Transverse colon (tissue), 4 donors: Measurements from ENCODE around the gene GNPDA2. TPM values are rescaled to one million over a fixed set of nuclear protein-coding genes. Genes with fewer than 3 reads are reported as not detected.

Experiments used
- DNase-seq: peaks from one replicate; pipeline ENCODE4 v3.0.0-alpha.2; 2019
- H3K27ac ChIP-seq, 4 donors: fragments of 200-600 bp; sonication (generic); 2 replicates each; pipeline ENCODE4 v1.5.1; 2016 to 2018; ENCODE audit warnings: inconsistent platforms in 4 of 4
- H3K27me3 ChIP-seq: fragments of 200-600 bp; sonication (generic); 2 replicates; pipeline ENCODE4 v1.5.1; 2017; ENCODE audit warnings: inconsistent platforms
- H3K36me3 ChIP-seq, 4 donors: fragments of 200-600 bp; sonication (generic); 2 replicates each; pipeline ENCODE4 v1.5.1; 2017 to 2019; ENCODE audit warnings: inconsistent platforms in 4 of 4
- H3K4me1 ChIP-seq, 4 donors: fragments of 200-600 bp; sonication (generic); 2 replicates each; pipeline ENCODE4 v1.5.1; 2017 to 2020; ENCODE audit warnings: inconsistent platforms in 4 of 4
- H3K4me3 ChIP-seq, 4 donors: fragments of 200-600 bp; sonication (generic); 1 replicate in 1 of 4; 2 replicates in 3 of 4; pipeline versions ENCODE4 v1.5.1 to v1.6.1; 2017 to 2019; ENCODE audit warnings: inconsistent platforms in 4 of 4
- H3K9me3 ChIP-seq, 2 donors: fragments of 200-600 bp; sonication (generic); 2 replicates each; pipeline ENCODE4 v1.5.1; 2017 to 2019; ENCODE audit warnings: inconsistent platforms in 2 of 2
- EP300 ChIP-seq: sonication (generic); formaldehyde crosslinking; IDR thresholded peaks from one replicate; pipeline ENCODE4 v1.6.1; 2017; ENCODE audit warnings: antibody characterized with exemption, low read depth
- POLR2A ChIP-seq: fragments of 450-650 bp; IDR thresholded peaks from one replicate; pipeline ENCODE4 v1.6.1; 2016; ENCODE audit warnings: antibody characterized with exemption, mild to moderate bottlenecking, moderate library complexity
- POLR2AphosphoS5 ChIP-seq, 3 donors: sonication (generic); formaldehyde crosslinking; IDR thresholded peaks; one replicate each; pipeline ENCODE4 v1.6.1; 2016; ENCODE audit warnings: antibody characterized with exemption in 3 of 3
- WGBS, 2 donors: methylation state at CpG; one replicate each; pipeline ENCODE4 v1.1.5; 2018; ENCODE audit warnings: low coverage in 1 of 2; 5-methylcytosine and 5-hydroxymethylcytosine counted together
- in situ Hi-C, 4 donors: fragments of 200-750 bp; cut with MboI; loops; one replicate each; pipeline versions ENCODE4 v1.15.0 to v1.15.1; 2017; ENCODE audit warnings: low sequenced_read_pairs in 3 of 4, low pct_ligation_motif_present in 1 of 4, low pct_unique_long_range_greater_than_20kb in 1 of 4
- intact Hi-C: fragments of 100-400 bp; cut with DNase I; formaldehyde crosslinking; loops from one replicate; pipeline ENCODE4 v1.15.1; 2023; ENCODE audit warnings: low total_unique reads
- total RNA-seq, 4 donors: library from RNA; depleted of rRNA; stranded (reverse); fragments of >200 nt; gene quantifications; one replicate each; pipeline ENCODE4 v1.1.0, GENCODE V29; 2016
- TF ChIP-seq, protein P1 (sequence below), 5 experiments: fragments of 200-600 bp in 3 of 5; fragments of 450-650 bp in 2 of 5; sonication (generic) in 3 of 5; IDR thresholded peaks; 1 replicate in 2 of 5; 2 replicates in 3 of 5; pipeline ENCODE4 v1.5.1; 2016 to 2017; ENCODE audit warnings: antibody characterized with exemption in 5 of 5, inconsistent platforms in 3 of 5, mild to moderate bottlenecking in 2 of 5, moderate library complexity in 1 of 5

Gene GNPDA2
- total RNA-seq, 4 donors from 2014 or later: 2.2 to 16.3 (median 8.7) TPM

DNA sequence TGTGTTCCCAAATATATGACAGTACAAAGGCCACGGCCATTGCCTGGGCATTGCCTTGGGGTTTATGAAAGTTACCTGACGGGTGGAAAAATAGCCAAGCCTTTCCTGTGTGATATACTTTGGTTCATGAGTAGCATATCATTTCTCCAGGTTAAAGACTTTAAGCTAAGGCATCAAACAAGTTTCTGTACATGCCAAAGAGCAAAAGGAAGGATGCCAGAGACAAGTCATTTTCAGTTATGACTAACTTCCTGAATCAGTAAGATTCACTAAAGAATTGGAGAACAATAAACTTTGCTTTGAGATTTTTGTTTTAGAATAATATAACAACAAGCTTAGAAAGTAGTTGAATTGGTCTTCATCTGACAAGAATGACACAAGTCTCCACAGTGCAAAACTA, 57.8 kb downstream of the GNPDA2 start:
- intact Hi-C loops (no loop called here), in situ Hi-C loops (no loop called here)
- WGBS, 2 donors: 50 to 51% methylated on average over 2 of the region's 2 CpGs
- DNase-seq: no peak
- TF ChIP-seq, protein P1, sequence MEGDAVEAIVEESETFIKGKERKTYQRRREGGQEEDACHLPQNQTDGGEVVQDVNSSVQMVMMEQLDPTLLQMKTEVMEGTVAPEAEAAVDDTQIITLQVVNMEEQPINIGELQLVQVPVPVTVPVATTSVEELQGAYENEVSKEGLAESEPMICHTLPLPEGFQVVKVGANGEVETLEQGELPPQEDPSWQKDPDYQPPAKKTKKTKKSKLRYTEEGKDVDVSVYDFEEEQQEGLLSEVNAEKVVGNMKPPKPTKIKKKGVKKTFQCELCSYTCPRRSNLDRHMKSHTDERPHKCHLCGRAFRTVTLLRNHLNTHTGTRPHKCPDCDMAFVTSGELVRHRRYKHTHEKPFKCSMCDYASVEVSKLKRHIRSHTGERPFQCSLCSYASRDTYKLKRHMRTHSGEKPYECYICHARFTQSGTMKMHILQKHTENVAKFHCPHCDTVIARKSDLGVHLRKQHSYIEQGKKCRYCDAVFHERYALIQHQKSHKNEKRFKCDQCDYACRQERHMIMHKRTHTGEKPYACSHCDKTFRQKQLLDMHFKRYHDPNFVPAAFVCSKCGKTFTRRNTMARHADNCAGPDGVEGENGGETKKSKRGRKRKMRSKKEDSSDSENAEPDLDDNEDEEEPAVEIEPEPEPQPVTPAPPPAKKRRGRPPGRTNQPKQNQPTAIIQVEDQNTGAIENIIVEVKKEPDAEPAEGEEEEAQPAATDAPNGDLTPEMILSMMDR (IDR thresholded peaks at IDR 0.05): no peak
- TF ChIP-seq EP300 (no peak), POLR2AphosphoS5 (IDR thresholded peaks at IDR 0.05) (no peak), POLR2A (no peak)
- Histone ChIP-seq H3K9me3 (no peaks in the 10 kb centered on the region), H3K27ac (no peak overlapping the region), H3K4me1 (no peaks in the 10 kb centered on the region), H3K36me3 (no peaks in the 10 kb centered on the region), H3K4me3 (no peak overlapping the region), H3K27me3 (no peaks in the 10 kb centered on the region)

DNA sequence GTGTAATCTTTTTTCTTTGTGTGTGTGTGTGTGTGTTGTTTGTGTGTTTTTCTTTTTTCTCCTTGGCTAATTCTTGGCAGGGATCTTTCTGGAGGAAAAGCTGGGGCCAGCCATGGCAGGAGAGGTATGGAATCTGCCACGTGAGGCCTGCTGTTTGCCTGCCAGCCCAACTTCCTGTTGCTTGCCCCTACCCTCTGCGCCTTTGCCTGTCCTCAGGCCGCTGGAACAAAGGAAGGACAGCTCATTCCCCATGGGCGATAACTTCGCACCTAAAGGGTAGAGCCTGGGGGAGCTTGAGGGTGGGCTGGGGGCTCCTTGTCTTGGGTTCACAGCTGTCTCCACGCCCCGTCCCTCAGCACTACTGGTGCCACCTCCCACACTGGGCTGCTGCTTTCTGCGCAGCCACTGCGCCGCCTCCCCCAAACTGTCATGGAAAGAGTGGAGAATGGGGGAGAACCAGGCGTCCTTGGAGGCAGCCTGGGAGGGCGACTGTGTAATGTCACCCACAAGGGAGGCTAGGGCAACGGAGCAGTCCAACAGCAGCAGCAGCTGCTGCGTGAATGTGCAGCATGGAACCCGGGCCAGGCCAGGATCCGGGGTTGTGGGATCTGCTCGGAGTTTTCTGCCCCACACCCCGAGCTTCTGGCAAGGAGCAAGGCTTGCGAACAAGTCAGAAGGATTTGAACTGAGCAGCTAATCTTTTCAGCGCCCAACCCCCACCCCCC, 62.7 kb downstream of the GNPDA2 start:
- 71 to 88% methylated on average over 3 to 19 of the region's 20 CpGs for WGBS, 2 donors
- Histone ChIP-seq H3K36me3 (no peaks in the 10 kb centered on the region), H3K27ac (no peak overlapping the region), H3K27me3 (no peaks in the 10 kb centered on the region), H3K4me3 (no peak overlapping the region), H3K9me3 (no peaks in the 10 kb centered on the region), H3K4me1 (no peaks in the 10 kb centered on the region)
- no peak for DNase-seq
- TF ChIP-seq EP300: no peak
- no peak for TF ChIP-seq POLR2AphosphoS5 (IDR thresholded peaks at IDR 0.05)
- TF ChIP-seq, protein P1 (IDR thresholded peaks at IDR 0.05): no peak
- TF ChIP-seq POLR2A: no peak
- intact Hi-C loops (no loop called here), in situ Hi-C loops (no loop called here)

DNA sequence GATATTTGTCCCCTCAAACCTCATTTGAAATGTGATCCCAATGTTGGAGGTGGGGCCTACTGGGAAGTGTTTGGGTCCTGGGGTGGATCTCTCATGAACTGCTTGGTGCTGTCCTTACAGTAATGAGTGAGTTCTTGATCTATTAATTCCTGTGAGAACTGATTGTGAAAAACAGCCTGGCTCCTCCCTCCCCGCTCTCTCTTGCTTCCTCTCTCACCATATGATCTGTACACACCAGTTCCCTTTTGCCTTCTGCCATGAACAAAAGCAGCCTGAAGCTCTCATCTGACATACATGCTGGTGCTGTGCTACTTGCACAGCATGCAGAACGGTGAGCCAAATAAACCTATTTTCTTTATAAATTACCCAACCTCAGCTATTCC, 63.7 kb downstream of the GNPDA2 start:
- Histone ChIP-seq H3K4me1 (no peaks in the 10 kb centered on the region), H3K4me3 (no peak overlapping the region), H3K36me3 (no peaks in the 10 kb centered on the region), H3K27ac (no peak overlapping the region), H3K9me3 (no peaks in the 10 kb centered on the region), H3K27me3 (no peaks in the 10 kb centered on the region)
- TF ChIP-seq, protein P1 (IDR thresholded peaks at IDR 0.05): no peak
- TF ChIP-seq EP300 (no peak), POLR2A (no peak), POLR2AphosphoS5 (IDR thresholded peaks at IDR 0.05) (no peak)
- intact Hi-C loops: no loop called here
- no peak for DNase-seq
- 38 to 80% methylated on average over 1 to 2 of the region's 2 CpGs for WGBS, 2 donors
- in situ Hi-C loops: no loop called here

DNA sequence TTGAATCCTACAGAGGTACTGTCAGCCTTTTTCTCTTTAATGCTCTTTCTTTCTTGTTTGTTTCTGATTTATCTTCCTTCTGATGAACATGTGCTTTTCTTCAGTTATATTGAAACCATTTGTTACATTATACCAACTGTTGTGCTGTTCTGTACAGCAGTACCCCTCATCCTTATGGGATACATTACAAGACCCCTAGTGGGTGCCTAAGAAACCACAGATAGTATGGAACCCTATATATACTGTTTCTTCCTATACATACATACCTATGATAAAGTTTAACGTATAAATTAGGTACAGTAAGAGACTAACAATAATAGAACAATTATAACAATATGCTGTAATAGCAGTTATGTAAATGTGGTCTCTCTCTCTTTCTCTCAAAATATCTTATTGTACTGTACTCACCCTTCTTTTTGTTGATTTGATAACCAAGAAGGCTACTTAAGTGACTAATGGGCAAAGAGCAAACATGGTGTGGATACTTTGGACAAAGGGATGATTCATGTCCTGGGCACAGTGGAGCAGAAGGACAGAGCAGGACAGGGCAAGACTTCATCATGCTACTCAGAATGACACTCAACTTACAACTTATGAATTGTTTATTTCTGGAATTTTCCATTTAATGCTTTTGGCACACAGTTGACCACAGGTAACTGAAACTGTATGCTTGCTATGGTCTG, 64.3 kb downstream of the GNPDA2 start:
- Histone ChIP-seq H3K9me3 (no peaks in the 10 kb centered on the region), H3K27me3 (no peaks in the 10 kb centered on the region), H3K36me3 (no peaks in the 10 kb centered on the region), H3K4me3 (no peak overlapping the region), H3K4me1 (no peaks in the 10 kb centered on the region), H3K27ac (no peak overlapping the region)
- intact Hi-C loops (no loop called here), in situ Hi-C loops (no loop called here)
- no peak for TF ChIP-seq EP300
- TF ChIP-seq POLR2AphosphoS5 (IDR thresholded peaks at IDR 0.05): no peak
- TF ChIP-seq, protein P1 (IDR thresholded peaks at IDR 0.05): no peak
- TF ChIP-seq POLR2A: no peak
- WGBS, 2 donors: 78 to 79% methylated on average over 1 of the region's 1 CpG
- no peak for DNase-seq
